HCT116 (cell line): Measurements from ENCODE around the gene CDH24. TPM values are rescaled to one million over a fixed set of nuclear protein-coding genes. Genes with fewer than 3 reads are reported as not detected.

Experiments
- ATAC-seq: fragments of 200-7000 bp; cut with Tn5 transposase; 2 replicates; pipeline ENCODE4 v1.9.1; 2020; ENCODE audit warnings: mild to moderate bottlenecking, moderate library complexity
- BruUV-seq: library from RNA; stranded (reverse); fragments of 400-500 nt; replicated peaks from 2 replicates; lab custom pipeline; 2021; lab: Mats Ljungman, UMichigan
- CTCF ChIA-PET: fragments of 300-600 bp; sonication (Branson Sonifier 250); formaldehyde crosslinking; loops from one replicate; lab custom pipeline; 2021; ENCODE audit warnings: antibody characterized with exemption; lab: Charles Lee
- POLR2A ChIA-PET: fragments of 300-600, 350-600 bp; sonication (Branson Sonifier 250); formaldehyde crosslinking; loops from one replicate; lab custom pipeline; 2021; ENCODE audit warnings: antibody characterized with exemption; lab: Charles Lee
- RAD21 ChIA-PET, 2 experiments: fragments of 300-600 bp; sonication (Branson Sonifier 250); formaldehyde crosslinking; loops; one replicate each; lab custom pipeline; 2023; ENCODE audit warnings: low total read pairs in 2 of 2; ENCODE audit not compliant: uncharacterized antibody in 2 of 2, unreplicated experiment in 2 of 2, low non-redundant PET in 1 of 2; lab: Charles Lee
- DNase-seq: peaks from one replicate; pipeline ENCODE4 v3.0.0-alpha.2; 2010; ENCODE audit warnings: low read depth, low spot score
- H2AFZ ChIP-seq: fragments of 200-600 bp; shearing (Covaris generic), sonication (generic); 2 replicates; pipeline ENCODE4 v1.6.1; 2017; ENCODE audit warnings: low read depth, mixed run types, mixed read lengths, antibody characterized with exemption, low read length; ENCODE audit not compliant: poor library complexity, severe bottlenecking
- H3K27ac ChIP-seq: 2 replicates; pipeline ENCODE4 v1.5.1; 2012; ENCODE audit warnings: low read depth, low read length
- H3K27me3 ChIP-seq: fragments of 200-600 bp; sonication (generic); 2 replicates; pipeline ENCODE4 v1.6.1; 2016; ENCODE audit warnings: mixed run types, low read length, mixed read lengths; ENCODE audit not compliant: insufficient read depth
- H3K36me3 ChIP-seq, 2 experiments: fragments of 200-500 bp in 1 of 2; fragments of 200-600 bp in 1 of 2; sonication (Bioruptor generic) in 1 of 2; sonication (generic) in 1 of 2; 2 replicates each; pipeline versions ENCODE4 v1.5.1 to v1.6.1; 2014 to 2016; ENCODE audit warnings: low read length in 2 of 2, inconsistent platforms in 1 of 2, mixed read lengths in 1 of 2, mixed run types in 1 of 2; ENCODE audit not compliant: insufficient read depth in 2 of 2, control insufficient read depth in 1 of 2
- H3K4me1 ChIP-seq, 2 experiments: fragments of 200-600 bp in 1 of 2; sonication (generic) in 1 of 2; 2 replicates each; pipeline versions ENCODE4 v1.5.1 to v1.6.1; 2012 to 2017; ENCODE audit warnings: low read length in 2 of 2, inconsistent platforms in 1 of 2, mild to moderate bottlenecking in 1 of 2, mixed read lengths in 1 of 2, mixed run types in 1 of 2, moderate library complexity in 1 of 2; ENCODE audit not compliant: insufficient read depth in 2 of 2, control insufficient read depth in 1 of 2
- H3K4me2 ChIP-seq: fragments of 200-600 bp; sonication (generic); 2 replicates; pipeline ENCODE4 v1.6.1; 2017; ENCODE audit warnings: mixed run types, low read length, mixed read lengths
- H3K4me3 ChIP-seq, 2 experiments: fragments of 200-600 bp in 1 of 2; sonication (generic) in 1 of 2; replicated peaks in 1 of 2; 2 replicates each; pipeline ENCODE4 v1.5.1; 2011 to 2016; ENCODE audit warnings: low read length in 2 of 2, control low read depth in 1 of 2, low read depth in 1 of 2, mild to moderate bottlenecking in 1 of 2, mixed read lengths in 1 of 2, mixed run types in 1 of 2
- H3K79me2 ChIP-seq: fragments of 200-600 bp; sonication (generic); 2 replicates; pipeline ENCODE4 v1.6.1; 2017; ENCODE audit warnings: mild to moderate bottlenecking, mixed run types, low read length, moderate library complexity, mixed read lengths; ENCODE audit not compliant: insufficient read depth
- H3K9ac ChIP-seq: fragments of 200-600 bp; sonication (generic); 2 replicates; pipeline ENCODE4 v1.6.1; 2016; ENCODE audit warnings: low read length, mixed read lengths
- H3K9me2 ChIP-seq: fragments of 200-600 bp; sonication (generic), shearing (Covaris generic); 2 replicates; pipeline ENCODE4 v1.6.1; 2017; ENCODE audit warnings: mixed run types, mild to moderate bottlenecking, moderate library complexity; ENCODE audit not compliant: insufficient read depth
- H3K9me3 ChIP-seq, 2 experiments: fragments of 200-500 bp in 1 of 2; fragments of 200-600 bp in 1 of 2; sonication (Bioruptor generic) in 1 of 2; sonication (generic) in 1 of 2; 2 replicates each; pipeline ENCODE4 v1.6.1; 2014 to 2017; ENCODE audit warnings: low read length in 2 of 2, mixed read lengths in 2 of 2, inconsistent platforms in 1 of 2, low read depth in 1 of 2, mild to moderate bottlenecking in 1 of 2, mixed run types in 1 of 2, moderate library complexity in 1 of 2; ENCODE audit not compliant: control insufficient read depth in 1 of 2, insufficient read depth in 1 of 2
- H4K20me1 ChIP-seq: fragments of 200-600 bp; sonication (generic), shearing (Covaris generic); 2 replicates; pipeline ENCODE4 v1.6.1; 2017; ENCODE audit warnings: mixed run types, mild to moderate bottlenecking, moderate library complexity; ENCODE audit not compliant: insufficient read depth
- EGR1 ChIP-seq: IDR thresholded peaks from 2 replicates; pipeline ENCODE4 v1.6.1; 2012; ENCODE audit warnings: low read depth
- POLR2A ChIP-seq: IDR thresholded peaks from 2 replicates; pipeline ENCODE4 v1.7.0; 2011; ENCODE audit warnings: borderline replicate concordance; ENCODE audit not compliant: insufficient read depth, insufficient read length; ENCODE audit errors: extremely low read depth
- POLR2AphosphoS5 ChIP-seq: IDR thresholded peaks from 2 replicates; pipeline ENCODE4 v1.6.1; 2011; ENCODE audit warnings: mild to moderate bottlenecking, low read depth, low read length, moderate library complexity
- RAD21 ChIP-seq: IDR thresholded peaks from 2 replicates; pipeline ENCODE4 v1.6.1; 2012; ENCODE audit warnings: low read depth, mild to moderate bottlenecking
- SIN3A ChIP-seq: IDR thresholded peaks from 2 replicates; pipeline ENCODE4 v1.6.1; 2012; ENCODE audit warnings: low read depth
- TCF7L2 ChIP-seq: IDR thresholded peaks from 2 replicates; pipeline ENCODE4 v1.7.0; 2011; ENCODE audit warnings: borderline replicate concordance, inconsistent platforms; ENCODE audit not compliant: insufficient read depth, insufficient read length; ENCODE audit errors: extremely low read depth
- YY1 ChIP-seq: IDR thresholded peaks from 2 replicates; pipeline ENCODE4 v1.6.1; 2011; ENCODE audit warnings: low read length, low read depth, moderate library complexity, mild to moderate bottlenecking; ENCODE audit not compliant: insufficient replicate concordance; ENCODE audit errors: extremely low read depth
- ZBTB33 ChIP-seq: IDR thresholded peaks from 2 replicates; pipeline ENCODE4 v1.6.1; 2011; ENCODE audit warnings: mild to moderate bottlenecking, low read length, moderate library complexity; ENCODE audit not compliant: insufficient replicate concordance; ENCODE audit errors: extremely low read depth
- ZNF274 ChIP-seq: fragments of 200-500 bp; sonication (Bioruptor generic); IDR thresholded peaks from 2 replicates; pipeline ENCODE4 v1.6.1; 2014; ENCODE audit warnings: mild to moderate bottlenecking, low read depth, low read length, inconsistent platforms
- intact Hi-C: fragments of 100-400 bp; cut with micrococcal nuclease; formaldehyde crosslinking; loops from 2 replicates; pipeline ENCODE4 v1.10.0; 2022
- total RNA-seq: library from RNA; stranded (reverse); gene quantifications from one replicate; pipeline ENCODE4 v1.2.1, GENCODE V29; 2021; ENCODE audit not compliant: unreplicated experiment
- TF ChIP-seq, protein P1 (sequence below): IDR thresholded peaks from 2 replicates; pipeline ENCODE4 v1.6.1; 2012; ENCODE audit warnings: low read depth

The CDH24 gene
- total RNA-seq, 1 experiment from 2014 or later = 19.3 TPM

DNA sequence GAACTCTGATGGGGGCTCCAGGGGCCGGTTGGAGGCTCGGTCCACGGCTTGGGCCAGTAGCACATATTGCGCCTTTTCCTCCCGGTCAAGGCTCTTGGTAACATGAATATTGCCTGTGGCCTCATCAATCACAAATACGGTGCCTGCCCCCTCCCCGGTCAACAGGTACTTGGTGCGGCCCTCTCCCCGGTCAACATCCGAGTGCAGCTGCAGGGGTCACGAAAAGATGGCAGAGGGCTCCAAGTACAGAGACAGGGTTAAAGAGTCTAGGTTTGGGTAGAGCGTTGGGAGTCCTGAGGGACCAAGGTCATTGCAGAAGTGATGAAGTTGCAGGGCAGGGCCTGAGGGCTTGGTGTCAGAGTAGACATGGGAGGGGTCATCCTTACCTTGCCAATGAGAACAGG lies 2.2 kb downstream of the CDH24 start:
- ChIA-PET CTCF (interaction anchor here (1.8 to 9.9 kb wide), 4 partner anchors 14 to 71 kb away, joined by 9 to 175 read pairs (median 16); partner anchors contain the start of gene AJUBA), POLR2A (interaction anchor here (1.3 kb wide), 1 partner anchor 40 kb away, joined by 3 read pairs; the partner anchor contains the start of genes ACIN1 and C14orf119), RAD21 (interaction anchor here in 1 of 2 experiments (0.7 to 2.2 kb wide), 3 partner anchors 14 to 68 kb away, joined by 3 to 10 read pairs (median 3); no protein-coding TSS in a partner anchor)
- BruUV-seq = no TSS peak
- no peak for ATAC-seq
- Histone ChIP-seq H3K4me3 (no peak overlapping the region), H4K20me1 (no peaks in the 10 kb centered on the region), H3K36me3 (peaks cover 5 to 9% of the 10 kb centered on the region in 2 experiments; a peak in 3 of 4 replicates), H2AFZ (no peak overlapping the region), H3K27ac (peak overlapping the region; percentile 84; the same call in 1 of the 2 replicates), H3K79me2 (no peaks in the 10 kb centered on the region), H3K9ac (no peak overlapping the region), H3K4me1 (peaks cover 12 to 28% of the 10 kb centered on the region in 2 experiments), H3K9me2 (no peaks in the 10 kb centered on the region), H3K27me3 (no peaks in the 10 kb centered on the region), H3K4me2 (no peak overlapping the region), H3K9me3 (no peaks in the 10 kb centered on the region)
- DNase-seq = no peak
- intact Hi-C loops = loop anchor here (5.0 kb wide), 2 partner anchors 48 to 498 kb away; no protein-coding TSS in a partner anchor
- no peak for TF ChIP-seq POLR2A
- no peak for TF ChIP-seq RAD21
- no peak for TF ChIP-seq POLR2AphosphoS5
- TF ChIP-seq ZBTB33 = no peak
- TF ChIP-seq, protein P1, sequence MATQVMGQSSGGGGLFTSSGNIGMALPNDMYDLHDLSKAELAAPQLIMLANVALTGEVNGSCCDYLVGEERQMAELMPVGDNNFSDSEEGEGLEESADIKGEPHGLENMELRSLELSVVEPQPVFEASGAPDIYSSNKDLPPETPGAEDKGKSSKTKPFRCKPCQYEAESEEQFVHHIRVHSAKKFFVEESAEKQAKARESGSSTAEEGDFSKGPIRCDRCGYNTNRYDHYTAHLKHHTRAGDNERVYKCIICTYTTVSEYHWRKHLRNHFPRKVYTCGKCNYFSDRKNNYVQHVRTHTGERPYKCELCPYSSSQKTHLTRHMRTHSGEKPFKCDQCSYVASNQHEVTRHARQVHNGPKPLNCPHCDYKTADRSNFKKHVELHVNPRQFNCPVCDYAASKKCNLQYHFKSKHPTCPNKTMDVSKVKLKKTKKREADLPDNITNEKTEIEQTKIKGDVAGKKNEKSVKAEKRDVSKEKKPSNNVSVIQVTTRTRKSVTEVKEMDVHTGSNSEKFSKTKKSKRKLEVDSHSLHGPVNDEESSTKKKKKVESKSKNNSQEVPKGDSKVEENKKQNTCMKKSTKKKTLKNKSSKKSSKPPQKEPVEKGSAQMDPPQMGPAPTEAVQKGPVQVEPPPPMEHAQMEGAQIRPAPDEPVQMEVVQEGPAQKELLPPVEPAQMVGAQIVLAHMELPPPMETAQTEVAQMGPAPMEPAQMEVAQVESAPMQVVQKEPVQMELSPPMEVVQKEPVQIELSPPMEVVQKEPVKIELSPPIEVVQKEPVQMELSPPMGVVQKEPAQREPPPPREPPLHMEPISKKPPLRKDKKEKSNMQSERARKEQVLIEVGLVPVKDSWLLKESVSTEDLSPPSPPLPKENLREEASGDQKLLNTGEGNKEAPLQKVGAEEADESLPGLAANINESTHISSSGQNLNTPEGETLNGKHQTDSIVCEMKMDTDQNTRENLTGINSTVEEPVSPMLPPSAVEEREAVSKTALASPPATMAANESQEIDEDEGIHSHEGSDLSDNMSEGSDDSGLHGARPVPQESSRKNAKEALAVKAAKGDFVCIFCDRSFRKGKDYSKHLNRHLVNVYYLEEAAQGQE = no peak
- no peak for TF ChIP-seq TCF7L2
- TF ChIP-seq SIN3A = no peak
- TF ChIP-seq EGR1 = no peak
- TF ChIP-seq ZNF274 = no peak
- no peak for TF ChIP-seq YY1
